GM21786 (cell line): ENCODE results near the gene SLC1A3.
A peak's percentile ranks its signal among the peaks of the same experiment; 100 is the strongest.

ENCODE experiments used
- ATAC-seq: cut with Tn5 transposase; IDR thresholded peaks from one replicate; pipeline ENCODE4 v1.9.1; 2021; ENCODE audit not compliant: unreplicated experiment

SLC1A3 gene

GRCh38 chr5:36683821-36684434 lies 77.5 kb downstream of the SLC1A3 start:
- no peak for ATAC-seq

GRCh38 chr5:36685631-36686288 lies 79.4 kb downstream of the SLC1A3 start:
- ATAC-seq = peak; percentile 34

GRCh38 chr5:36686881-36687280 lies 80.5 kb downstream of the SLC1A3 start:
- ATAC-seq = no peak

GRCh38 chr5:36688722-36689121 lies 82.3 kb downstream of the SLC1A3 start:
- ATAC-seq = no peak

GRCh38 chr5:36689225-36689624 lies 82.8 kb downstream of the SLC1A3 start:
- no peak for ATAC-seq

GRCh38 chr5:36690041-36690961 lies 83.9 kb downstream of the SLC1A3 start:
- peak; percentile 67 for ATAC-seq

GRCh38 chr5:36691226-36691625 lies 84.8 kb downstream of the SLC1A3 start:
- no peak for ATAC-seq

GRCh38 chr5:36691696-36692371 lies 85.4 kb downstream of the SLC1A3 start:
- no peak for ATAC-seq

- peak; percentile 65 for ATAC-seq
Measured at GRCh38 chr5:36692791-36693763, 86.7 kb downstream of the SLC1A3 start.

GRCh38 chr5:36694351-36694750 lies 87.9 kb downstream of the SLC1A3 start:
- ATAC-seq = no peak

GRCh38 chr5:36696059-36696673 lies 89.8 kb downstream of the SLC1A3 start:
- no peak for ATAC-seq

- ATAC-seq = no peak
Measured at GRCh38 chr5:36698031-36698430, 91.6 kb downstream of the SLC1A3 start.

- peak; percentile 97 for ATAC-seq
Measured at GRCh38 chr5:36701085-36701698, 94.8 kb downstream of the SLC1A3 start.

- ATAC-seq = no peak
Measured at GRCh38 chr5:36703245-36703860, 96.9 kb downstream of the SLC1A3 start.

GRCh38 chr5:36704131-36704530 lies 97.7 kb downstream of the SLC1A3 start:
- no peak for ATAC-seq

- ATAC-seq = no peak
Measured at GRCh38 chr5:36705055-36705454, 98.6 kb downstream of the SLC1A3 start.

GRCh38 chr5:36706662-36707061 lies 100.3 kb downstream of the SLC1A3 start:
- no peak for ATAC-seq

GRCh38 chr5:36708996-36709395 lies 102.6 kb downstream of the SLC1A3 start:
- no peak for ATAC-seq

GRCh38 chr5:36710039-36710438 lies 103.6 kb downstream of the SLC1A3 start:
- ATAC-seq = no peak
